Measurements from ENCODE around the gene ANKRD61. TPM values are rescaled to one million over a fixed set of nuclear protein-coding genes. Genes with fewer than 3 reads are reported as not detected.

The ANKRD61 gene
- total RNA-seq, 1 donor from 2014 or later = not detected

DNA sequence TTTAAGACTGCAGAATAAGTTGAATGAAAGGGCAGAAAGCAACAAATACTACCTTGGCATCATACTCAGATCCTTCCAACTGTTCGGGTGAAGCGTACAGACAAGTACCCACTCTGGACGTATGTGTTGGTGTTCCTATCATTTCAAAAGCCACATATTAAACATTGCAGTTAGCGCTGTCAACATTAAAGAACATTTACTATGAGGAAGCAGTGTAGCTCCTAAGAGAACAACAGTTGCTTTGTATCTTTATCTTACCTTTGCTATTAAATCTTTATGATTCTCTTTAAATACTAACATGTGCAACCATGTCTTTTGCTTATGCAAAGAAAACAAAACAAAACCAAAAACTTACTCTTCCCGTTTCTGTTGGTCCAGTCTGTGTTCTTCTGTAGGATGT lies 2.6 kb upstream of the ANKRD61 start:
- no peak for DNase-seq (ENCODE audit: low spot score in 2 of 2, unreplicated experiment in 2 of 2)
- no peaks in the 10 kb centered on the region for H3K27me3 Mint-ChIP-seq (ENCODE audit: low read depth)
- no peak overlapping the region for H3K4me3 Mint-ChIP-seq
- H3K9me3 Mint-ChIP-seq = no peaks in the 10 kb centered on the region
- no peak for TF ChIP-seq CTCF (IDR thresholded peaks at IDR 0.05; ENCODE audit: unreplicated experiment)
- H3K27ac Mint-ChIP-seq = no peak overlapping the region
- H3K4me1 Mint-ChIP-seq = no peaks in the 10 kb centered on the region
- H3K36me3 Mint-ChIP-seq = peaks cover 44% of the 10 kb centered on the region

- H3K9me3 Mint-ChIP-seq = no peaks in the 10 kb centered on the region
- no peak overlapping the region for H3K27ac Mint-ChIP-seq
- H3K36me3 Mint-ChIP-seq = peaks cover 44% of the 10 kb centered on the region
- H3K27me3 Mint-ChIP-seq (ENCODE audit: low read depth) = no peaks in the 10 kb centered on the region
- H3K4me3 Mint-ChIP-seq = no peak overlapping the region
- DNase-seq (ENCODE audit: low spot score in 2 of 2, unreplicated experiment in 2 of 2) = no peak
- TF ChIP-seq CTCF (IDR thresholded peaks at IDR 0.05; ENCODE audit: unreplicated experiment) = no peak
- no peaks in the 10 kb centered on the region for H3K4me1 Mint-ChIP-seq
Measured at GRCh38 chr7:6031567-6031966, 391 bp downstream of the ANKRD61 start.

DNA sequence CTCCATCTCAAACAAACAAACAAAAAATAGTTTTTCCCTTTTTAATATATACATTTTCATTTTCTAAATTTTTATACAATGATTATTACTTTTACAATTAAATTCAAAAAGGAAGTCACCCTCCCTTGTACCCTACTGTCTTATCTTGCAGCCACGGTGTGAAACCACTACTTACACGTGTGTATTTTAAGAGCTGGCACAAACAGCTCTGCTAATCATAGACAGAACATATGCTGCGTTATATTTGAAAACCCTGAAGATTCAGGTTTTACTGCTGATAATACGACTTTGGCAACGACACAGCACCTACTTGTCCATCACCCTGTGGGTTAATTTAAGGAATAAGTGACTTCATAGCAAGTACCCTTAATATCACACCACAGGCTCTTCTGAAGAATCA lies 991 bp downstream of the ANKRD61 start:
- peaks cover 39% of the 10 kb centered on the region for H3K36me3 Mint-ChIP-seq
- DNase-seq (ENCODE audit: low spot score in 2 of 2, unreplicated experiment in 2 of 2) = no peak
- no peaks in the 10 kb centered on the region for H3K4me1 Mint-ChIP-seq
- no peaks in the 10 kb centered on the region for H3K9me3 Mint-ChIP-seq
- H3K27ac Mint-ChIP-seq = no peak overlapping the region
- no peak overlapping the region for H3K4me3 Mint-ChIP-seq
- no peaks in the 10 kb centered on the region for H3K27me3 Mint-ChIP-seq (ENCODE audit: low read depth)
- no peak for TF ChIP-seq CTCF (IDR thresholded peaks at IDR 0.05; ENCODE audit: unreplicated experiment)

GRCh38 chr7:6032641-6033040 lies 1.5 kb downstream of the ANKRD61 start:
- H3K4me3 Mint-ChIP-seq = no peak overlapping the region
- DNase-seq (ENCODE audit: low spot score in 2 of 2, unreplicated experiment in 2 of 2) = no peak
- H3K27me3 Mint-ChIP-seq (ENCODE audit: low read depth) = no peaks in the 10 kb centered on the region
- no peaks in the 10 kb centered on the region for H3K9me3 Mint-ChIP-seq
- peaks cover 36% of the 10 kb centered on the region for H3K36me3 Mint-ChIP-seq
- no peak for TF ChIP-seq CTCF (IDR thresholded peaks at IDR 0.05; ENCODE audit: unreplicated experiment)
- no peak overlapping the region for H3K27ac Mint-ChIP-seq
- no peaks in the 10 kb centered on the region for H3K4me1 Mint-ChIP-seq

DNA sequence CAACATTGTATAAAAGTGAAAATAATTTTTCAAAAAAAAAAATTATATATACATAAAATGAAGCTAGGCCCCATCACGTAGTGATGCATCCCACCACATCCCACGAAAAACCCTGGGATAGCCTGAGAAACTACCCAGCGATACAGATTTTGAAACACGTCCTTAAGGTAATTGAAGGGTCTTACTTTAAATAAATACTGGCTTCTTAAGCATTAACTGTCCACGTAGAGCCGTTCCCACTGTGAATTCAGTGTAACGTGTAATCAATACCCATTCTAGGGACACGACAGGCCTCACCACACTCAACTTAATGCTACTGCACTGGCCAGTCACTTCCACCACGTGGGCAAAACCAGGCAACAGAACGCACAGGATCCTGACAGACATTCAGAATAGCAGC lies 4.0 kb downstream of the ANKRD61 start:
- no peaks in the 10 kb centered on the region for H3K27me3 Mint-ChIP-seq (ENCODE audit: low read depth)
- H3K9me3 Mint-ChIP-seq = no peaks in the 10 kb centered on the region
- no peak overlapping the region for H3K4me3 Mint-ChIP-seq
- no peak for DNase-seq (ENCODE audit: low spot score in 2 of 2, unreplicated experiment in 2 of 2)
- no peaks in the 10 kb centered on the region for H3K4me1 Mint-ChIP-seq
- peaks cover 35% of the 10 kb centered on the region for H3K36me3 Mint-ChIP-seq
- no peak overlapping the region for H3K27ac Mint-ChIP-seq
- TF ChIP-seq CTCF (IDR thresholded peaks at IDR 0.05; ENCODE audit: unreplicated experiment) = no peak

DNA sequence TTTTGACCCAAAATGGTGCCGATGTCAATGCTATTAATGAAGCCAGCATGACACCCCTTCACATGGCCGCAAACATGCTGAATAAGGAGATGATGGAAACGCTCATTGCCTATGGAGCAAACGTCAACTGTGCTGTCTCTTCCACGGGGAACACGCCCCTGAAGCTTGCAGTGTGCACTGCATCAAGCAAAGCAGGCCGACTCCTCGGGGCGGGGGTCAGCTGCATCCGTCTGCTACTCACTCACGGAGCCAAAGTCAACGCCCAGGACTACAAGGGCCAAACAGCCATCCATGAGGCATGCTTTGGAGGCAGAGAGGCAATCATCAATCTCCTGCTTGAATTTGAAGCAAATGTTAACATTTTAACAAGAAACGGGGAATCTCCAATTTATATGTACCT lies 4.5 kb downstream of the ANKRD61 start:
- H3K27me3 Mint-ChIP-seq (ENCODE audit: low read depth) = no peaks in the 10 kb centered on the region
- no peak for TF ChIP-seq CTCF (IDR thresholded peaks at IDR 0.05; ENCODE audit: unreplicated experiment)
- peaks cover 38% of the 10 kb centered on the region for H3K36me3 Mint-ChIP-seq
- H3K9me3 Mint-ChIP-seq = no peaks in the 10 kb centered on the region
- H3K27ac Mint-ChIP-seq = no peak overlapping the region
- H3K4me3 Mint-ChIP-seq = no peak overlapping the region
- H3K4me1 Mint-ChIP-seq = no peaks in the 10 kb centered on the region
- no peak for DNase-seq (ENCODE audit: low spot score in 2 of 2, unreplicated experiment in 2 of 2)
